Cardiac muscle cell (in vitro differentiated cells and primary cell): ENCODE data around the gene FBXL17. TPM values are rescaled to one million over a fixed set of nuclear protein-coding genes. Genes with fewer than 3 reads are reported as not detected.

Experiments
- DNase-seq, 2 donors: peaks; one replicate each; pipeline versions ENCODE4 v3.0.0 to v3.0.0-alpha.2; 2010 to 2017; ENCODE audit warnings: low read depth in 1 of 2, low spot score in 1 of 2
- H3K27ac ChIP-seq: fragments of 200-600 bp; sonication (generic); 2 replicates; pipeline ENCODE4 v1.5.1; 2016
- H3K27me3 ChIP-seq: fragments of 200-600 bp; sonication (generic); 2 replicates; pipeline ENCODE4 v1.6.0; 2016; ENCODE audit warnings: control low read depth
- H3K36me3 ChIP-seq: fragments of 200-600 bp; sonication (generic); 2 replicates; pipeline ENCODE4 v1.5.1; 2016; ENCODE audit warnings: control low read depth
- H3K4me1 ChIP-seq: fragments of 200-600 bp; sonication (generic); 2 replicates; pipeline ENCODE4 v1.8.1; 2017; ENCODE audit warnings: low read depth, mild to moderate bottlenecking, mixed run types
- H3K4me3 ChIP-seq: fragments of 200-600 bp; sonication (generic); 2 replicates; pipeline ENCODE4 v1.5.1; 2016; ENCODE audit warnings: mild to moderate bottlenecking
- H3K9me3 ChIP-seq: fragments of 200-600 bp; sonication (generic); 2 replicates; pipeline ENCODE4 v1.5.1; 2017; ENCODE audit warnings: low read depth, mild to moderate bottlenecking, control low read depth
- polyA plus RNA-seq: library from polyadenylated mRNA; unstranded; fragments of >200 nt; fragmentation: Nextera tagmentation; extraction: Ambion mirVana; gene quantifications from 2 replicates; pipeline ENCODE4 v1.2.1, GENCODE V29; 2016
- total RNA-seq: library from RNA; depleted of rRNA; stranded (reverse); fragments of >200 nt; gene quantifications from 2 replicates; pipeline ENCODE4 v1.2.3, GENCODE V29; 2016
- TF ChIP-seq, protein P1 (sequence below): IDR thresholded peaks from 2 replicates; pipeline ENCODE4 v1.5.1; 2012; ENCODE audit warnings: low read depth, mild to moderate bottlenecking, low read length

Gene FBXL17
- total and polyA plus RNA-seq, 2 experiments from 2014 or later: 18.3 to 22.9 TPM

DNA sequence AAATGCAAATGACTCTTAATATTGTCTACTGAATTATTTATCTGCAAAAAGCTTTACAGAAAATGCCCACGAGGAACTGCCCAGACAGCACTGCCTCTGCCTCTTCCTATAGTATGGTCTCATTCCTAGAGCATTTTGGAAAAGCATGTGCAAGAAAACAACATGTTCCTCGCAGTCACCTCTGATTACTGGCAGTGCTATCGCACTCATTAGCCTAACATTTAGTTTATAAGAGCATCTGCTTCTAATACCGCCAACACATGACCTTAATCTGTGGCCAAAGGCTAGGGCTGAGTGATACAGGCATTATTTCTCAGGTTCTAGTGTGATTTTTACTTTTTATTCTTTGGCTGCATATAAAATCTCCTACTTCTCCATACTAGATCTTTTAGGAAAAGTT, 259.2 kb downstream of the FBXL17 start:
- Histone ChIP-seq H3K4me1 (no peaks in the 10 kb centered on the region), H3K27me3 (no peaks in the 10 kb centered on the region), H3K9me3 (no peaks in the 10 kb centered on the region), H3K36me3 (no peaks in the 10 kb centered on the region), H3K4me3 (no peak overlapping the region), H3K27ac (no peak overlapping the region)
- DNase-seq: no peak
- TF ChIP-seq, protein P1, sequence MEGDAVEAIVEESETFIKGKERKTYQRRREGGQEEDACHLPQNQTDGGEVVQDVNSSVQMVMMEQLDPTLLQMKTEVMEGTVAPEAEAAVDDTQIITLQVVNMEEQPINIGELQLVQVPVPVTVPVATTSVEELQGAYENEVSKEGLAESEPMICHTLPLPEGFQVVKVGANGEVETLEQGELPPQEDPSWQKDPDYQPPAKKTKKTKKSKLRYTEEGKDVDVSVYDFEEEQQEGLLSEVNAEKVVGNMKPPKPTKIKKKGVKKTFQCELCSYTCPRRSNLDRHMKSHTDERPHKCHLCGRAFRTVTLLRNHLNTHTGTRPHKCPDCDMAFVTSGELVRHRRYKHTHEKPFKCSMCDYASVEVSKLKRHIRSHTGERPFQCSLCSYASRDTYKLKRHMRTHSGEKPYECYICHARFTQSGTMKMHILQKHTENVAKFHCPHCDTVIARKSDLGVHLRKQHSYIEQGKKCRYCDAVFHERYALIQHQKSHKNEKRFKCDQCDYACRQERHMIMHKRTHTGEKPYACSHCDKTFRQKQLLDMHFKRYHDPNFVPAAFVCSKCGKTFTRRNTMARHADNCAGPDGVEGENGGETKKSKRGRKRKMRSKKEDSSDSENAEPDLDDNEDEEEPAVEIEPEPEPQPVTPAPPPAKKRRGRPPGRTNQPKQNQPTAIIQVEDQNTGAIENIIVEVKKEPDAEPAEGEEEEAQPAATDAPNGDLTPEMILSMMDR: no peak

DNA sequence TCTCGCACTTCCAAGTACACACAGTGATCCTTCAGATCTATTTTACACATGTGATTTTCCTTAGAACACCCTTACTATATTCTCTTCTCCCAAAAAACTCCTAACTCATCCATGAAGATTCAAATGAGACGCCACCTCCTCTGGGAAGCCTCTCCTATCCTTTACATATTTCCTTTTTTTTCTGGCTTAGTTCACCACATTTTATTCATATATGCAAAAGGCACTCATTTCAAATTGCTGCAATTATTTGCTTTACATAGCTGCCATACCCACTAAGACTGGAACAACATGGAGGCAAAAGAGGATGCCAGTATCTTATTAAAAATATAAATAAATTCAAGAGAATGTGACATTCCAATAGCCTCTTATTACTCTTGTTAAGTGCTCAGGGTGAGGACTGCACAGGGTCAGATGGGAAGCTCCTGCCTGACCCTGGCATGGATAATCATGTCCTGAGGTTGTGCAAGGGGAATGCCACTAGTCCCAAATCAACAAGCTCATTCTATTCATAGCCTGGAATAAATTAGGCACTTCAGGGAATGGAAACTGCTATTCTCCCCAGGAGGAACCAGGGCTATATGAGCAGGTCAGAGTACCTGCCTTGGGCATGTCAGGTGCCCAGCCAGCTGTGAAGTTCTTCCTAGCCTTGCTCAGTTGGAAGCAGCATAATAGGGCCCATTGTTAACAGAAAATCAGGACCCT, 262.9 kb downstream of the FBXL17 start:
- H3K36me3 ChIP-seq: no peaks in the 10 kb centered on the region
- H3K4me3 ChIP-seq: no peak overlapping the region

DNA sequence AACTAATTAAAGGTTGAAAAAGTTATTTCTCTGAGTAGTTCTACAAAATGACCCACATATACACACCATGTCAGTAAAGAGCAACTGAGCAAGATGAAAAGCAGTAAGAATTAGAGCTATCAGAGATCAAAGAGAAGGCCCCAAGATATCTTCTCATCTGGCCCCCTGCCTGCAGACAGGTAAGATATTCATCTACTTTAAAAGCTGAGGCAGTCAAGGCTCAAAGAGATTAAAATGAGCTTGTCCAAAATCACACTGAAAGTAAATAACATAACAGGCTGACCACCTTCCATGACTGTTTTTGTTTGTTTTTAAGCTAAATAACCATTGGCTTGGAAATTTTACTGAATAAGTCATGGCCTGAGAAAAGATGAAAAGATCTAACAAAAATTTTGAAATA, 266.2 kb downstream of the FBXL17 start:
- H3K9me3 ChIP-seq: no peaks in the 10 kb centered on the region
- H3K4me1 ChIP-seq: peaks cover 5% of the 10 kb centered on the region
- no peaks in the 10 kb centered on the region for H3K36me3 ChIP-seq
- H3K27me3 ChIP-seq: no peaks in the 10 kb centered on the region
- TF ChIP-seq, protein P1: no peak
- no peak overlapping the region for H3K27ac ChIP-seq
- no peak overlapping the region for H3K4me3 ChIP-seq
- no peak for DNase-seq

More for the DNA sequence above, 262.9 kb downstream of the FBXL17 start:
- Histone ChIP-seq H3K27me3 (no peaks in the 10 kb centered on the region), H3K4me1 (peaks cover 5% of the 10 kb centered on the region), H3K27ac (no peak overlapping the region), H3K9me3 (no peaks in the 10 kb centered on the region)
- TF ChIP-seq, protein P1: no peak
- no peak for DNase-seq

DNA sequence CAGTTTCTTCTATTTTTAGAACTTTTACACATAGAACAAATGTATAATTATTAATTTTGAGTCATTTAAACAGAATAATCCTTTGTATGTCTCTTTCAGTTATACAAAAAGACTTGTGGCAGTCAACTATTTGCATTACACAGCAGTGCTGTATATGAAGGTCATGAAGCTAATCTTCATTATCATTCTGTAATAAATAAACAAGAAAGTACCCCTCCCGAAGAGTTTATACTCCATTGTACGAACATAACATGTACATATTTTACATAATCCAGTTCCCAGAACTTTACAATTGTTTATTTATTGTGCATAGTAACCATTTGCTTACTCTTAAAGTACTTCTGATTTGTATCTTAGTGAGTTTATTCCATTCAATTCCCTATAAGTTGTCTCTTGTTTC, 267.9 kb downstream of the FBXL17 start:
- DNase-seq: no peak
- TF ChIP-seq, protein P1: no peak
- Histone ChIP-seq H3K4me3 (no peak overlapping the region), H3K4me1 (peaks cover 5% of the 10 kb centered on the region), H3K27ac (no peak overlapping the region), H3K9me3 (no peaks in the 10 kb centered on the region), H3K27me3 (no peaks in the 10 kb centered on the region), H3K36me3 (no peaks in the 10 kb centered on the region)

DNA sequence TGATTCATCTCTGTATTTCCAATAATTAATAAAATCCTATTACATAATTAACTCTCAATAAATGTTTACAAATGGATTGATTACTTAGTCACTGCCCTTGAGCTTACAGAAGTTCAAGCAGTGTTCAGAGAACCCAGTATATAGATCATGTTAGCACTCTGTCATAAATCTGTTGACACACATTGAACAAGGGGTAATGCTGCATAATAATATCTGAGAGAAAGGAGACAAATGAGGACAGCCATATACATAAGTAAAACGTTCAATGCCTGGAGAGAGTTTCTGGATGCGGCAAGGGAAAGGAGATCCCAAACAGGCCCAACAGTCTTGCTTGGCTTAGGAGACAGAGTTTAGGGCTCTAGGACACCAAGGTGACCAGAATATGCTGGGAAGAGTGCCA, 270.2 kb downstream of the FBXL17 start:
- H3K9me3 ChIP-seq: no peaks in the 10 kb centered on the region
- TF ChIP-seq, protein P1: no peak
- no peaks in the 10 kb centered on the region for H3K27me3 ChIP-seq
- no peaks in the 10 kb centered on the region for H3K36me3 ChIP-seq
- DNase-seq: no peak
- no peak overlapping the region for H3K4me3 ChIP-seq
- H3K4me1 ChIP-seq: peaks cover 5% of the 10 kb centered on the region
- no peak overlapping the region for H3K27ac ChIP-seq

DNA sequence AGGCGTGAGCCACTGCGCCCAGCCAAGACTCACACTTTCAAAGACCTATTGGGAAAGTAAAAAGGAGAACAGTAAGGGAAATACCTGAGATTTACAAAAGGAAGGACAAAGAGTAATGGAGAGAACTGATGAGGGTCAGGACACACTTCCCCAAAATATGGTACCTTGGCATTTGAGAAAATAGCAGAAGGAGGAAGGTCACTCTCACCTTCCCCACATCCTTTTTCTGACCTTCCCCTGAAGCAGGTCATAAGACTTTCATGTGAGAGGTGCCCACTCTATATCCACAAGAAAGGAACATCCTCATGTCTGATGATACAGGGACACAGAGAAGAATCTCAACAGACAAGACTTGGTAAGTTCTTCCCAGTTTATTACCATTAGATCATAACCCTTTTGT, 272.8 kb downstream of the FBXL17 start:
- no peaks in the 10 kb centered on the region for H3K4me1 ChIP-seq
- no peak for DNase-seq
- H3K4me3 ChIP-seq: no peak overlapping the region
- H3K9me3 ChIP-seq: no peaks in the 10 kb centered on the region
- TF ChIP-seq, protein P1: no peak
- H3K36me3 ChIP-seq: no peaks in the 10 kb centered on the region
- no peak overlapping the region for H3K27ac ChIP-seq
- H3K27me3 ChIP-seq: no peaks in the 10 kb centered on the region
